A549 (cell line): ENCODE data around the gene BRDT. TPM values are rescaled to one million over a fixed set of nuclear protein-coding genes. Genes with fewer than 3 reads are reported as not detected.
"Not testable (repeated sequence)": the region's sequence is repeated elsewhere in the genome, so short reads cannot be mapped to it uniquely, and the experiment has no call there.

Experiments
- ATAC-seq, 2 experiments: fragments of 200-7000 bp in 1 of 2; fragments of >200 bp in 1 of 2; cut with Nextera tagmentation in 1 of 2; cut with Tn5 transposase in 1 of 2; 3 replicates each; pipeline versions ENCODE4 v1.8.0 to v1.9.1; 2018 to 2020; ENCODE audit warnings: mild to moderate bottlenecking in 1 of 2, moderate library complexity in 1 of 2
- CTCF ChIA-PET: fragments of 300-600 bp; sonication (Branson Sonifier 250); formaldehyde crosslinking; extraction: SDS; loops from one replicate; lab custom pipeline; 2021; ENCODE audit warnings: antibody characterized with exemption, inconsistent platforms; lab: Yijun Ruan, JAX
- POLR2A ChIA-PET: fragments of 350-600 bp; formaldehyde crosslinking; extraction: SDS; loops from one replicate; lab custom pipeline; 2021; ENCODE audit warnings: antibody characterized with exemption, inconsistent platforms; lab: Yijun Ruan, JAX
- DNase-seq, 2 experiments: peaks; one replicate each; pipeline versions ENCODE4 v3.0.0 to v3.0.0-alpha.2; 2011 to 2016; ENCODE audit warnings: low read depth in 1 of 2, low spot score in 1 of 2
- FAIRE-seq: peaks from 2 replicates; lab custom pipeline; 2011; peaks lifted over from hg19 to GRCh38; lab: Jason Lieb, UNC
- H3K27ac ChIP-seq, 2 experiments: fragments of >200 bp; sonication (Bioruptor Twin); formaldehyde crosslinking; 3 replicates each; pipeline ENCODE4 v1.5.1; 2016 to 2017
- H3K4me1 ChIP-seq: fragments of >200 bp; sonication (Bioruptor Twin); formaldehyde crosslinking; 3 replicates; pipeline ENCODE4 v1.6.1; 2016
- H3K4me2 ChIP-seq: fragments of >200 bp; sonication (Bioruptor Twin); formaldehyde crosslinking; 3 replicates; pipeline ENCODE4 v1.6.1; 2016
- H3K4me3 ChIP-seq: fragments of >200 bp; sonication (Bioruptor Twin); formaldehyde crosslinking; 3 replicates; pipeline ENCODE4 v1.5.1; 2016
- H3K9me3 ChIP-seq: fragments of >200 bp; sonication (Bioruptor Twin); formaldehyde crosslinking; 3 replicates; pipeline ENCODE4 v1.6.1; 2016
- BHLHE40 ChIP-seq: IDR thresholded peaks from 2 replicates; pipeline ENCODE4 v1.6.1; 2012; ENCODE audit warnings: low read depth, low read length, inconsistent platforms
- CBX2 ChIP-seq: fragments of 200-600 bp; sonication (generic); IDR thresholded peaks from 2 replicates; pipeline ENCODE4 v1.6.1; 2016; ENCODE audit warnings: low read depth, mild to moderate bottlenecking, borderline replicate concordance
- E2F6 ChIP-seq: IDR thresholded peaks from 2 replicates; pipeline ENCODE4 v1.6.1; 2012; ENCODE audit warnings: low read depth, borderline replicate concordance
- EHMT2 ChIP-seq: fragments of 200-600 bp; sonication (generic); IDR thresholded peaks from 2 replicates; pipeline ENCODE4 v1.6.1; 2016; ENCODE audit warnings: antibody characterized with exemption, low read depth, mild to moderate bottlenecking, moderate library complexity
- EP300 ChIP-seq, 2 experiments: fragments of >200 bp; sonication (Bioruptor Twin); formaldehyde crosslinking; IDR thresholded peaks; 2 replicates in 1 of 2; 3 replicates in 1 of 2; pipeline ENCODE4 v1.6.1; 2016 to 2017
- HES2 ChIP-seq: fragments of >200 bp; sonication (Bioruptor Twin); formaldehyde crosslinking; IDR thresholded peaks from 2 replicates; pipeline ENCODE4 v1.6.1; 2016
- HEYL ChIP-seq: fragments of 250-450 bp; sonication (Bioruptor Pico); IDR thresholded peaks from 2 replicates; pipeline ENCODE4 v1.8.0; 2021; ENCODE audit warnings: mild to moderate bottlenecking, moderate library complexity
- HMGXB4 ChIP-seq: fragments of 250-450 bp; sonication (Bioruptor Pico); IDR thresholded peaks from 2 replicates; pipeline ENCODE4 v1.5.0; 2021; ENCODE audit warnings: mild to moderate bottlenecking, moderate library complexity, borderline replicate concordance
- HOXA7 ChIP-seq: fragments of 250-450 bp; sonication (Bioruptor Pico); IDR thresholded peaks from 2 replicates; pipeline ENCODE4 v1.5.0; 2020; ENCODE audit warnings: mild to moderate bottlenecking, moderate library complexity
- HOXB5 ChIP-seq: fragments of 250-450 bp; sonication (Bioruptor Pico); IDR thresholded peaks from 2 replicates; pipeline ENCODE4 v1.5.0; 2020; ENCODE audit warnings: mild to moderate bottlenecking, moderate library complexity
- KDM1A ChIP-seq: fragments of 200-600 bp; sonication (generic); IDR thresholded peaks from 2 replicates; pipeline ENCODE4 v1.6.1; 2016; ENCODE audit warnings: low read depth, mild to moderate bottlenecking
- NFE2L2 ChIP-seq: fragments of 150-350 bp; conservative IDR thresholded peaks from 2 replicates; pipeline ENCODE4 v1.6.1; 2014; ENCODE audit warnings: low read length
- NR3C1 ChIP-seq: fragments of >200 bp; sonication (Bioruptor Twin); formaldehyde crosslinking; IDR thresholded peaks from 3 replicates; pipeline ENCODE4 v1.6.1; 2017
- PBX3 ChIP-seq: IDR thresholded peaks from 2 replicates; pipeline ENCODE4 v1.6.1; 2012
- RFX5 ChIP-seq: fragments of 450-650 bp; IDR thresholded peaks from 2 replicates; pipeline ENCODE4 v1.7.1; 2014; ENCODE audit warnings: antibody characterized with exemption, mild to moderate bottlenecking, moderate library complexity
- TFCP2L1 ChIP-seq: fragments of 250-450 bp; sonication (Bioruptor Pico); IDR thresholded peaks from 2 replicates; pipeline ENCODE4 v1.5.0; 2021; ENCODE audit warnings: mild to moderate bottlenecking
- WGBS: methylation state at CpG from one replicate; pipeline ENCODE4 v1.1.6; 2017; ENCODE audit errors: missing lambda C conversion rate; 5-methylcytosine and 5-hydroxymethylcytosine counted together
- polyA plus RNA-seq, 4 experiments: library from polyadenylated mRNA; depleted of rRNA in 3 of 4; stranded (reverse); fragments of >200 nt; fragmentation: RNase III in 1 of 4; extraction: RNeasy Plus Mini Kit Qiagen cat#74134 plus additional on column Dnase treatment in 1 of 4; gene quantifications; 2 replicates in 3 of 4; 3 replicates in 1 of 4; pipeline ENCODE4 v1.2.3, GENCODE V29; 2011 to 2017

BRDT gene
- polyA plus RNA-seq, 2 of the 4 experiments (the other 2 are of a cell fraction): not detected

- DNase-seq: no peak
- H3K4me3 ChIP-seq: no peak overlapping the region
- no peak overlapping the region for H3K27ac ChIP-seq
- ChIA-PET POLR2A (no interaction called here), CTCF (no interaction called here)
- 70% methylated on average over 5 of the region's 5 CpGs for WGBS
- no peak overlapping the region for H3K4me2 ChIP-seq
- peaks cover under 1% of the 10 kb centered on the region; the same call in 1 of the 3 replicates for H3K9me3 ChIP-seq
- no peak for FAIRE-seq
- no peak for TF ChIP-seq HMGXB4 (CRISPR knock-in tag)
- TF ChIP-seq HOXB5 (CRISPR knock-in tag): no peak
- TF ChIP-seq NFE2L2: no peak
- no peak for TF ChIP-seq EP300 (IDR thresholded peaks at IDR 0.05)
- no peak for TF ChIP-seq NR3C1
- TF ChIP-seq HOXA7 (CRISPR knock-in tag): no peak
- TF ChIP-seq BHLHE40: no peak
- TF ChIP-seq HEYL (CRISPR knock-in tag): no peak
- TF ChIP-seq E2F6: no peak
- no peak for TF ChIP-seq TFCP2L1 (CRISPR knock-in tag)
- TF ChIP-seq EHMT2: no peak
- no peak for TF ChIP-seq HES2
- no peak for TF ChIP-seq CBX2
- ATAC-seq: no peak
- no peaks in the 10 kb centered on the region for H3K4me1 ChIP-seq
These were observed 67.6 kb downstream of the BRDT start for GRCh38 chr1:92016720-92017316.

GRCh38 chr1:92017656-92018055, 68.5 kb downstream of the BRDT start:
- POLR2A ChIA-PET: no interaction called here
- Histone ChIP-seq H3K4me2 (no peak overlapping the region), H3K4me3 (no peak overlapping the region)
- CTCF ChIA-PET: interaction anchor here (0.6 kb wide), 1 partner anchor 259 kb away, joined by 3 read pairs; no protein-coding TSS in a partner anchor
- DNase-seq: no peak
- no peak for TF ChIP-seq HES2
- no peak for TF ChIP-seq RFX5
- no peak for TF ChIP-seq KDM1A
- no peak for TF ChIP-seq PBX3
- no peak for TF ChIP-seq NR3C1
- TF ChIP-seq, all 56 proteins: peak for 0
- H3K4me1 ChIP-seq: no peaks in the 10 kb centered on the region
- ATAC-seq (no peak), FAIRE-seq (no peak)
- no peak overlapping the region for H3K27ac ChIP-seq
- WGBS: 57% methylated on average over 2 of the region's 2 CpGs
- peaks cover 6% of the 10 kb centered on the region; the same call in 1 of the 3 replicates for H3K9me3 ChIP-seq

GRCh38 chr1:92026042-92026441, 76.8 kb downstream of the BRDT start:
- CTCF ChIA-PET, H3K9me3 ChIP-seq, FAIRE-seq, H3K27ac ChIP-seq, H3K4me1 ChIP-seq, H3K4me2 ChIP-seq, ATAC-seq, DNase-seq, POLR2A ChIA-PET, H3K4me3 ChIP-seq: not testable (repeated sequence)
- WGBS: 92% methylated on average over 11 of the region's 29 CpGs
